Panc1 (cell line): Measurements from ENCODE around the gene AKAP6. TPM values are rescaled to one million over a fixed set of nuclear protein-coding genes. Genes with fewer than 3 reads are reported as not detected.

Experiments used
- ATAC-seq: fragments of 200-7000 bp; cut with Tn5 transposase; 2 replicates; pipeline ENCODE4 v1.9.1; 2020; ENCODE audit warnings: mild to moderate bottlenecking, moderate library complexity
- BruUV-seq: library from RNA; stranded (reverse); fragments of 400-500 nt; replicated peaks from 2 replicates; lab custom pipeline; 2021; lab: Mats Ljungman, UMichigan
- CTCF ChIA-PET: fragments of 300-600 bp; sonication (Branson Sonifier 250); formaldehyde crosslinking; loops from one replicate; lab custom pipeline; 2022; ENCODE audit warnings: antibody characterized with exemption; lab: Charles Lee
- POLR2A ChIA-PET: fragments of 300-600 bp; sonication (Branson Sonifier 250); formaldehyde crosslinking; loops from one replicate; lab custom pipeline; 2022; ENCODE audit warnings: antibody characterized with exemption; lab: Charles Lee
- DNase-seq: peaks from one replicate; pipeline ENCODE4 v3.0.0-alpha.2; 2010; ENCODE audit warnings: low read depth, low spot score
- H3K27ac ChIP-seq: 2 replicates; pipeline ENCODE4 v1.5.1; 2011; ENCODE audit warnings: mild to moderate bottlenecking, low read length, inconsistent platforms
- H3K27me3 ChIP-seq: fragments of 200-500 bp; sonication (Bioruptor generic); 2 replicates; pipeline ENCODE4 v1.6.0; 2014; ENCODE audit warnings: low read length, inconsistent platforms; ENCODE audit not compliant: control insufficient read depth, insufficient read depth
- H3K36me3 ChIP-seq: fragments of 200-500 bp; sonication (Bioruptor generic); 2 replicates; pipeline ENCODE4 v1.5.1; 2014; ENCODE audit warnings: inconsistent platforms, mild to moderate bottlenecking, low read length, moderate library complexity; ENCODE audit not compliant: control insufficient read depth, insufficient read depth
- H3K4me1 ChIP-seq: 2 replicates; pipeline ENCODE4 v1.5.1; 2011; ENCODE audit warnings: inconsistent platforms, mild to moderate bottlenecking, low read length, moderate library complexity; ENCODE audit not compliant: control insufficient read depth, insufficient read depth
- H3K4me3 ChIP-seq, 2 experiments: 2 replicates each; pipeline ENCODE4 v1.5.1; 2011 to 2012; ENCODE audit warnings: low read depth in 2 of 2, low read length in 2 of 2, mild to moderate bottlenecking in 2 of 2, inconsistent platforms in 1 of 2, moderate library complexity in 1 of 2
- H3K9me3 ChIP-seq: fragments of 200-500 bp; sonication (Bioruptor generic); 2 replicates; pipeline ENCODE4 v1.5.1; 2014; ENCODE audit warnings: low read depth, mild to moderate bottlenecking, inconsistent platforms, low read length, moderate library complexity; ENCODE audit not compliant: control insufficient read depth, insufficient read depth
- CTCF ChIP-seq: fragments of 450-650 bp; IDR thresholded peaks from 2 replicates; pipeline ENCODE4 v1.5.1; 2017; ENCODE audit warnings: mild to moderate bottlenecking
- POLR2AphosphoS5 ChIP-seq: IDR thresholded peaks from 2 replicates; pipeline ENCODE4 v1.6.1; 2012; ENCODE audit warnings: mild to moderate bottlenecking, low read depth, low read length, moderate library complexity
- REST ChIP-seq, 2 experiments: IDR thresholded peaks; 2 replicates each; pipeline ENCODE4 v1.6.1; 2011 to 2012; ENCODE audit warnings: low read depth in 2 of 2, control low read depth in 1 of 2, low read length in 1 of 2, mild to moderate bottlenecking in 1 of 2, moderate library complexity in 1 of 2; ENCODE audit not compliant: insufficient read depth in 1 of 2
- SIN3A ChIP-seq: IDR thresholded peaks from 2 replicates; pipeline ENCODE4 v1.6.1; 2012; ENCODE audit warnings: low read depth, mild to moderate bottlenecking, low read length, moderate library complexity, borderline replicate concordance; ENCODE audit not compliant: insufficient read depth
- TCF7L2 ChIP-seq: IDR thresholded peaks from 2 replicates; pipeline ENCODE4 v1.6.1; 2011; ENCODE audit warnings: mild to moderate bottlenecking, low read depth, low read length, inconsistent platforms
- in situ Hi-C: cut with HindIII; loops from 2 replicates; pipeline ENCODE4 v1.10.0; 2016; ENCODE audit warnings: low sequenced_read_pairs, low pct_unique_long_range_greater_than_20kb
- intact Hi-C: fragments of 100-400 bp; cut with micrococcal nuclease; formaldehyde crosslinking; loops from one replicate; pipeline ENCODE4 v1.10.0; 2022; ENCODE audit not compliant: unreplicated experiment
- total RNA-seq: library from RNA; stranded (reverse); gene quantifications from one replicate; pipeline ENCODE4 v1.2.1, GENCODE V29; 2021; ENCODE audit not compliant: unreplicated experiment

AKAP6 gene
- total RNA-seq, 1 experiment from 2014 or later: 0.82 TPM

DNA sequence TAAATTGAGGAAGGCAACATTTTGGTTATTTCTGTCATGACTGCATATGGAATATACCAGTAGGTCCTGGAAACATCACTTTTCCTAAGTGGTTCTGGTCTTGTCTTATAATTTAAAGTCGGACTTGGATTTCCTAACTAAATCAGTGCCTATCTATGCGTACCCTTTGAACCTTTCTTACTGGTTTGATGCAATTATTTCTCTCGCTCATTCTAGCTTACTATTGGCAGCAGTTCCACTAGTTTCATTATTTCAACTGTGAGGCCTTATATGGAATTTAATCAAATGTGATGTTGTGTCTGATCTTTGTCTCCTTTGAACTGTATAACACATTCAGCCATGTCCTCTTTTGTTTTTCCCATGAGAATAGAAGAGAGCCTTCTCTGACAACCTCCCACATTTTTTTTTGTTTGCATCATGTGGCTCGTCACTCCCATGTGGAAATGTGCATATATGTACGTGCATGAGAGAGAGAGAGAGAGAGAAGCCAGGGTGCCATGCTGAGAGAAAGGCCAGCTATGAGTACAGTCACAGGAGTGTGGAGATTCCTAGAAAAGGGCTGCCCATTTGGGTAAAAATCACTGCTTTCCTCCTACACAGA, 48.0 kb downstream of the AKAP6 start:
- in situ Hi-C loops (no loop called here), intact Hi-C loops (no loop called here)
- CTCF ChIA-PET: interaction anchor here (0.6 kb wide), 1 partner anchor 26 kb away, joined by 7 read pairs; no protein-coding TSS in a partner anchor
- POLR2A ChIA-PET: no interaction called here
- no peak for TF ChIP-seq SIN3A
- no peak for TF ChIP-seq POLR2AphosphoS5
- TF ChIP-seq REST (IDR thresholded peaks at IDR 0.05; ENCODE audit: insufficient read depth in 1 of 2, low read depth in 2 of 2, low read length in 1 of 2): no peak
- TF ChIP-seq CTCF: no peak
- TF ChIP-seq TCF7L2: no peak
- H3K36me3 ChIP-seq: no peaks in the 10 kb centered on the region
- H3K4me3 ChIP-seq: no peak overlapping the region
- H3K9me3 ChIP-seq: no peaks in the 10 kb centered on the region
- H3K27me3 ChIP-seq: no peaks in the 10 kb centered on the region
- DNase-seq (no peak), ATAC-seq (no peak)
- no TSS peak for BruUV-seq
- H3K4me1 ChIP-seq: no peaks in the 10 kb centered on the region
- no peak overlapping the region for H3K27ac ChIP-seq

DNA sequence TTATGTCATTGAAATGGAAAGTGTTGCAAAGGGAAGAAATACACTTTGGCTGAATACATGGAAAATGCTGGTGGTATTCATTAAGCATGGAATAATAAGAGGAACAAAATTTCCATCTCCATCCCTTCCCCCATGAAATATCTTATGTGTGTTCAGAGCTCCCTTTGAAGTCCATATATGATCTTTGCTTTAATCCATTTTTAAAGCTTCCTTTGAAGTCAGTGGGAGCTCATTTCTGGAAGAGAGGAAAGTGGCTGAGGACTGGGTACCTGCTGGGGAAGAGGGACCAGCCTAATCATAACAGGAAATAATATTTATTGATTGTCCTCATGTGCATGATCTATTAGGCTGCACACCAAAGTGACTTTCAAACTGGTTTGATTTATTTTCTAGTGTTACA, 49.2 kb downstream of the AKAP6 start:
- no peak overlapping the region for H3K4me3 ChIP-seq
- ATAC-seq (no peak), DNase-seq (no peak)
- no peaks in the 10 kb centered on the region for H3K4me1 ChIP-seq
- TF ChIP-seq REST (IDR thresholded peaks at IDR 0.05; ENCODE audit: insufficient read depth in 1 of 2, low read depth in 2 of 2, low read length in 1 of 2) (no peak), SIN3A (no peak), POLR2AphosphoS5 (no peak), CTCF (no peak), TCF7L2 (no peak)
- no peaks in the 10 kb centered on the region for H3K9me3 ChIP-seq
- no peaks in the 10 kb centered on the region for H3K27me3 ChIP-seq
- no TSS peak for BruUV-seq
- no peaks in the 10 kb centered on the region for H3K36me3 ChIP-seq
- ChIA-PET CTCF (no interaction called here), POLR2A (no interaction called here)
- in situ Hi-C loops (no loop called here), intact Hi-C loops (no loop called here)
- H3K27ac ChIP-seq: no peak overlapping the region
